Adrenal gland (tissue), 12 donors: ENCODE results near the gene STRN4. TPM values are rescaled to one million over a fixed set of nuclear protein-coding genes. Genes with fewer than 3 reads are reported as not detected.
A peak's percentile ranks its signal among the peaks of the same experiment; 100 is the strongest.
"Not testable (repeated sequence)": the region's sequence is repeated elsewhere in the genome, so short reads cannot be mapped to it uniquely, and the experiment has no call there.

Source experiments
- DNase-seq, 7 donors: peaks; one replicate each; pipeline ENCODE4 v3.0.0-alpha.2; 2019 to 2020
- H3K27ac ChIP-seq, 5 donors: fragments of 200-600 bp; sonication (generic) in 4 of 5; 1 replicate in 3 of 5; 2 replicates in 2 of 5; pipeline versions ENCODE4 v1.5.1 to v1.8.0; 2016 to 2020; ENCODE audit warnings: mild to moderate bottlenecking in 1 of 5
- H3K27me3 ChIP-seq: fragments of 200-600 bp; 2 replicates; pipeline ENCODE4 v1.8.0; 2021
- H3K36me3 ChIP-seq, 2 donors: fragments of 200-600 bp; replicated peaks in 1 of 2; 1 replicate in 1 of 2; 2 replicates in 1 of 2; pipeline versions ENCODE4 v1.5.1 to v1.8.0; 2018 to 2022
- H3K4me1 ChIP-seq, 2 donors: fragments of 200-600 bp; replicated peaks in 1 of 2; 1 replicate in 1 of 2; 2 replicates in 1 of 2; pipeline versions ENCODE4 v1.5.1 to v1.8.0; 2018 to 2021
- H3K4me3 ChIP-seq, 4 donors: fragments of 200-600 bp; sonication (generic) in 3 of 4; one replicate each; pipeline ENCODE4 v1.5.1; 2016 to 2018
- H3K9me3 ChIP-seq, 3 donors: fragments of 200-600 bp; sonication (generic) in 1 of 3; replicated peaks in 1 of 3; 1 replicate in 2 of 3; 2 replicates in 1 of 3; pipeline versions ENCODE4 v1.5.1 to v1.8.0; 2016 to 2021
- POLR2A ChIP-seq, 2 donors: fragments of 450-650 bp; IDR thresholded peaks; one replicate each; pipeline ENCODE4 v1.6.1; 2017; ENCODE audit warnings: antibody characterized with exemption in 2 of 2, mild to moderate bottlenecking in 2 of 2, moderate library complexity in 1 of 2
- WGBS, 4 donors: extraction: QIAGEN DNeasy Blood & Tissue Kit in 2 of 4; methylation state at CpG; one replicate each; pipeline versions ENCODE4 v1.1.5 to v1.1.7; 2013 to 2017; 5-methylcytosine and 5-hydroxymethylcytosine counted together
- intact Hi-C, 2 donors: fragments of 100-400 bp; cut with DNase I; formaldehyde crosslinking; loops; one replicate each; pipeline versions ENCODE4 v1.14.1 to v1.15.0; 2022 to 2023
- polyA plus RNA-seq, 3 donors: library from polyadenylated mRNA; stranded (reverse); fragments of 200-250 nt in 2 of 3; fragments of 350-450 nt in 1 of 3; fragmentation: Illumina TruSeq in 1 of 3; extraction: RNeasy Lipid Tissue Mini Kit (QIAGEN cat#74804) in 1 of 3; gene quantifications; one replicate each; pipeline ENCODE4 v1.2.3, GENCODE V29; 2013 to 2014
- total RNA-seq, 9 donors: library from RNA; depleted of rRNA in 4 of 9; stranded (reverse); fragments of >200 nt in 4 of 9; fragments of 120-200 nt in 1 of 9; fragmentation: NEBNext Ultra II Directional in 1 of 9; extraction: Animal tissue kit (Norgen Biotek cat#: 25700) in 1 of 9; gene quantifications; one replicate each; pipeline versions ENCODE4 v1.1.0 to v1.2.4, GENCODE V29; 2013 to 2023
- TF ChIP-seq, protein P1 (sequence below), 6 experiments: fragments of 450-650 bp in 4 of 6; fragments of 200-600 bp in 2 of 6; sonication (generic) in 1 of 6; IDR thresholded peaks; 1 replicate in 5 of 6; 2 replicates in 1 of 6; pipeline versions ENCODE4 v1.5.1 to v1.8.0; 2016 to 2021; ENCODE audit warnings: antibody characterized with exemption in 6 of 6, mild to moderate bottlenecking in 2 of 6, moderate library complexity in 1 of 6
- donor health status: healthy with polysubstance abuse.
- donor health status: Bipolar disorder and iron deficiency.
- donor health status: DM: yes; HTN: yes; CAD: no.
- donor health status: DM: no; HTN: no; CAD: no.
- donor health status: DM: no; HTN: no; CAD: no.
- donor health status: DM: yes; HTN: yes; CAD: no.

Gene STRN4
- total and polyA plus RNA-seq, 12 donors = 22.3 to 92.8 (median 65.8) TPM

GRCh38 chr19:46766569-46767317 lies 20.5 kb upstream of the STRN4 start:
- H3K4me1 ChIP-seq = no peaks in the 10 kb centered on the region
- 47 to 54% (median 51%) methylated on average over 17 to 18 of the region's 18 CpGs for WGBS, 4 donors
- DNase-seq = peak in 3 of 7 donors; percentile 51 to 70 (median 61)
- no peaks in the 10 kb centered on the region for H3K36me3 ChIP-seq
- no peak overlapping the region for H3K4me3 ChIP-seq
- no peaks in the 10 kb centered on the region for H3K9me3 ChIP-seq
- no peaks in the 10 kb centered on the region for H3K27me3 ChIP-seq
- no peak overlapping the region for H3K27ac ChIP-seq
- TF ChIP-seq, protein P1, sequence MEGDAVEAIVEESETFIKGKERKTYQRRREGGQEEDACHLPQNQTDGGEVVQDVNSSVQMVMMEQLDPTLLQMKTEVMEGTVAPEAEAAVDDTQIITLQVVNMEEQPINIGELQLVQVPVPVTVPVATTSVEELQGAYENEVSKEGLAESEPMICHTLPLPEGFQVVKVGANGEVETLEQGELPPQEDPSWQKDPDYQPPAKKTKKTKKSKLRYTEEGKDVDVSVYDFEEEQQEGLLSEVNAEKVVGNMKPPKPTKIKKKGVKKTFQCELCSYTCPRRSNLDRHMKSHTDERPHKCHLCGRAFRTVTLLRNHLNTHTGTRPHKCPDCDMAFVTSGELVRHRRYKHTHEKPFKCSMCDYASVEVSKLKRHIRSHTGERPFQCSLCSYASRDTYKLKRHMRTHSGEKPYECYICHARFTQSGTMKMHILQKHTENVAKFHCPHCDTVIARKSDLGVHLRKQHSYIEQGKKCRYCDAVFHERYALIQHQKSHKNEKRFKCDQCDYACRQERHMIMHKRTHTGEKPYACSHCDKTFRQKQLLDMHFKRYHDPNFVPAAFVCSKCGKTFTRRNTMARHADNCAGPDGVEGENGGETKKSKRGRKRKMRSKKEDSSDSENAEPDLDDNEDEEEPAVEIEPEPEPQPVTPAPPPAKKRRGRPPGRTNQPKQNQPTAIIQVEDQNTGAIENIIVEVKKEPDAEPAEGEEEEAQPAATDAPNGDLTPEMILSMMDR (IDR thresholded peaks at IDR 0.05) = peak; percentile 41 to 66 (median 62)
- TF ChIP-seq POLR2A (IDR thresholded peaks at IDR 0.05) = no peak
- intact Hi-C loops = loop anchor here in 1 of 2 donors (10.0 kb wide), 1 partner anchor 228 kb away; no protein-coding TSS in a partner anchor

GRCh38 chr19:46764817-46765291 lies 18.6 kb upstream of the STRN4 start:
- WGBS, 4 donors = 41 to 55% (median 45%) methylated on average over 11 of the region's 11 CpGs
- H3K4me1 ChIP-seq = no peaks in the 10 kb centered on the region
- intact Hi-C loops = loop anchor here in 1 of 2 donors (10.0 kb wide), 1 partner anchor 230 kb away; no protein-coding TSS in a partner anchor
- DNase-seq = peak in 6 of 7 donors; percentile 66 to 83 (median 74)
- no peaks in the 10 kb centered on the region for H3K36me3 ChIP-seq
- no peak for TF ChIP-seq POLR2A (IDR thresholded peaks at IDR 0.05)
- TF ChIP-seq, protein P1 (IDR thresholded peaks at IDR 0.05) = no peak
- H3K4me3 ChIP-seq = no peak overlapping the region
- no peaks in the 10 kb centered on the region for H3K9me3 ChIP-seq
- no peak overlapping the region for H3K27ac ChIP-seq
- H3K27me3 ChIP-seq = no peaks in the 10 kb centered on the region

DNA sequence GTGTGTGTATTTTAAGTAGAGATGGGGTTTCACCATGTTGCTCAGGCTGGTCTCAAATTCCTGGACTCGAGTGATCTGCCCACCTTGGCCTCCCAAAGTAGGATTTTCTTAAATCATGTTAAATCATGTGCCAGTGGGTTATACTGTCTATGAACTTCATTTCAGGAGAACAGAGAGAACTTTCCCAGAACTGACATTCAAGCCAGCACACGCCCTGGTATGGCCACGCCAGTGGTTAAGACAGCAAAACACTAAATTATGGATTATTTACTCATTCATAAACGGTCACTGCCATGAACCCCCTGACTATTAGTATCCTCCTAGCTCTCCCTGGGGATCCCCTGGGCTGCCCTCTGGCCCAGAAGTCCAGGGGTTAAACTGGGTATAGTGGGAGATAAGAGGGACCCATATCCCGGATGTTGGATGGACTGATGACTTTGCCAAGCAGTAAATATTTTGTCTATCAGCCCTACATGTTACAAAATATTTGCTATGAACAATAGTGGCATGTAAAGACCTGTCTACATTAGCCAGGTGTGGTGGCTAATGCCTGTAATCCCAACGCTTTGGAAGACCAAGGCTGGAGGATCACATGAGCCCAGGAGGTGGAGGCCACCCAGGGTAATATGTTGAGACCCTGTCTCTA lies 16.1 kb upstream of the STRN4 start:
- Histone ChIP-seq H3K36me3 (no peaks in the 10 kb centered on the region), H3K9me3 (no peaks in the 10 kb centered on the region), H3K27ac (no peak overlapping the region), H3K4me1 (no peaks in the 10 kb centered on the region), H3K27me3 (no peaks in the 10 kb centered on the region), H3K4me3 (no peak overlapping the region)
- DNase-seq = no peak
- no peak for TF ChIP-seq POLR2A (IDR thresholded peaks at IDR 0.05)
- TF ChIP-seq, protein P1 (IDR thresholded peaks at IDR 0.05) = no peak
- whole genome bisulfite sequencing, 4 donors = 74 to 83% (median 76%) methylated on average over 6 of the region's 6 CpGs
- intact Hi-C loops = loop anchor here in 1 of 2 donors (10.0 kb wide), 1 partner anchor 232 kb away; no protein-coding TSS in a partner anchor

DNA sequence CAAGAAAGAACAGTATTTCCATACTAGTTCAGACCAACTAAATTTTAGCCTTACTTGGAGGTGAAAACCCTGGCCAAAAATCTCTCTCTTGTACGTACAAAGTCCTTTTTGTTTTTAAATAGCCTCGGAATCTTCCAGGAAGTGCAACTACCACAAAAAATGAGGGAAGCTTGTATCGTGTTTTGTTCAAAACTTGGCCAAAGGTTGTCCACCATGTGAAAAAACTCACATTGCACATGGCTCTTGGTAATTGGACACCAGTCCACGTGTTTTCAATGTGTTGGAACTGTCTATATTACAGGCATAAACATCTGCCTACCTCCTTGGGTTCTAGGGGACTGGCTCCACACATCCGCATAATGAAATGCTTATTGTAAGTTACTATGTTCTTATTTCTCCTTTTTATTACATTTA lies 15.2 kb upstream of the STRN4 start:
- no peak for DNase-seq
- Histone ChIP-seq H3K4me3 (no peak overlapping the region), H3K36me3 (peaks cover 0 to under 1% of the 10 kb centered on the region in 2 donors), H3K27me3 (no peaks in the 10 kb centered on the region), H3K9me3 (no peaks in the 10 kb centered on the region), H3K27ac (peak overlapping the region in 2 of 5 donors; percentile 35 to 79), H3K4me1 (no peaks in the 10 kb centered on the region)
- intact Hi-C loops = loop anchor here in 1 of 2 donors (10.0 kb wide), 1 partner anchor 233 kb away; no protein-coding TSS in a partner anchor
- TF ChIP-seq POLR2A (IDR thresholded peaks at IDR 0.05) = no peak
- TF ChIP-seq, protein P1 (IDR thresholded peaks at IDR 0.05) = no peak
- 48 to 65% (median 58%) methylated on average over 5 of the region's 5 CpGs for WGBS, 4 donors

- intact Hi-C loops = loop anchor here in 1 of 2 donors (10.0 kb wide), 1 partner anchor 234 kb away; no protein-coding TSS in a partner anchor
- not testable (repeated sequence) for DNase-seq, H3K4me1 ChIP-seq, H3K9me3 ChIP-seq, H3K27me3 ChIP-seq, H3K36me3 ChIP-seq, H3K4me3 ChIP-seq
- peak overlapping the region in 2 of 5 donors; percentile 44 to 79 for H3K27ac ChIP-seq
- WGBS, 4 donors = 30 to 57% (median 47%) methylated on average over 3 to 4 of the region's 4 CpGs
Measured at GRCh38 chr19:46760897-46761296, 14.6 kb upstream of the STRN4 start.
